HPDE6-E6E7 (cell line): ENCODE results near the gene WFDC8.
"Not testable (repeated sequence)": the region's sequence is repeated elsewhere in the genome, so short reads cannot be mapped to it uniquely, and the experiment has no call there.

ENCODE experiments used
- DNase-seq: peaks from one replicate; pipeline ENCODE4 v3.0.0; 2011; ENCODE audit warnings: missing footprints; ENCODE audit errors: extremely low spot score

Gene WFDC8

GRCh38 chr20:45579184-45579583, at the start of gene WFDC8:
TSS of gene WFDC8 (minus strand) at chr20:45579284. CDS start at chr20:45579247, 37 bp downstream.
- DNase-seq: no peak

DNA sequence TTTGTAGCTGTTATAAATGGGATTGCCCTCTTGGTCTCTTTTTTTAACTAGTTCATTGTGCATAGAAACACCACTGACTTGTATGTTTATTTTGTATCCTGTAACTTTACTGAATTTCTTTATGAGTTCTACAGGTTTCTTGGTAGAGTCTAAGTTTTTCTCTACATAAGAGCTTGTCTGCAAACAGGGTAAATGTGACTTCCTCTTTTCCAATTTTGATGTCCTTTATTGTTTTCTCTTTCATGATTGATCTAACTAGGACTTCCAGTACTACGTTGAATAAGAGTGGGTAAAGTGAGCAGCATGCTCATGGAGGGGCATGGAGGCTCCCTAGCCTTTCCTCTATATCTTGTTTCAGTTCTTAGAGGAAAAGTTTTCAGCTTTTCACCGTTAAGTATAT, 47.5 kb upstream of the WFDC8 start:
- no peak for DNase-seq

GRCh38 chr20:45621593-45621992, 42.5 kb upstream of the WFDC8 start:
- DNase-seq: no peak

DNA sequence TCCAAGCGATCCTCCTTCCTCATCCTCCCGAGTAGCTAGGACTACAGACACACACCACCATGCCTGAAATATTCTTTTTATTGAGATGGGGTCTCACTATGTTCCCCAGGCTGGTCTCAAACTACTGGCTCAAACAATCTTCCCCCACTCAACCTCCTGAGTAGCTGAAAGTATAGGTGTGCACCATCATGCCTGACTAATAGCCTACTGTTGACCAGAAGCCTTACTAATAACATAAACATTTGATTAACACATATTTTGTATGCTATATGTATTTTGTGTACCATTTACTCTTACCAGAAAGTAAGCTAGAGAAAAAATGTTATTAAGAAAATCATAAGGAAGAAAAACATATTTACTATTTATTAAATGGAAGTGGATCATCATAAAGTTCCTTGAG, 38.5 kb upstream of the WFDC8 start:
- no peak for DNase-seq

- DNase-seq: no peak
These were observed 33.2 kb upstream of the WFDC8 start for GRCh38 chr20:45612314-45612713.

- DNase-seq: peak; percentile 82
These were observed 32.0 kb upstream of the WFDC8 start for GRCh38 chr20:45611054-45611453.

DNA sequence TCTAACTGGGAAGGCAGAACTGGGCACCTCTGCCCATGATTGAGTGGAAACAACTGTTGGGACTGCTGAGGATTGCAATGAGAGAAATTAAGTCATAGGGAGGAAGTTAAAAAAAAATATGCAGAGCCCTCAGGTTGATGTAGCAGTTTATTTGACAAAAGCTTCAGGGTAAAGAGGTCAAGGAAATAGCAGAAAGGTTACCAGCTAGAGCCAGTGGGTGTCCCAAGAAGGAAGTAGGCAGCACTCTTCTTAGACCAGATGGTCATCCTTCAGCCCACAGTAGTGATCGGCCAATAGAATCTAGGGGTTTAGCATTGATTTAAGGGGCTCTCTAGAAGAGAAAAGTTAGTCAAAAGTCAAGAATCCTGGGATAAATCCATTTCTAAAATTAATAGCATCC, 28.7 kb upstream of the WFDC8 start:
- DNase-seq: no peak

DNA sequence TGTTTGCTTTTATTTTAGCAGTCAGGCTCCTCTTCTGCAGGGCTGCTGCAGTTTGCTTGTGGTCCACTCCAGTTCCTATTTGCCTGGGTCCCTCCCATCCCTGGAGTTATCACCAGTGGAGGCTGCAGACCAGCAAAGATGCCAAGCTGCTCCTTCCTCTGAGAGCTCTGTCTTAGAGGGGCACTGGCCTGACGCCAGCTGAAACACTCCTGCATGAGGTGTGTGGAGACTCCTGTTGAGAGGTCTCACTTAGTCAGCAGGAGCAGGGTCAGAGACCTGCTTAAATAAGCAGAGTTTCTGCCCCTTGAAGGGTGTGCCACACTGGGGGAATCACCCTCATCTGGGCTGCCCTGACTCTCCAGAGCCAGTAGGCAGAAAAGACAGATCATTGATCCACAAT, 16.2 kb upstream of the WFDC8 start:
- DNase-seq: no peak

DNA sequence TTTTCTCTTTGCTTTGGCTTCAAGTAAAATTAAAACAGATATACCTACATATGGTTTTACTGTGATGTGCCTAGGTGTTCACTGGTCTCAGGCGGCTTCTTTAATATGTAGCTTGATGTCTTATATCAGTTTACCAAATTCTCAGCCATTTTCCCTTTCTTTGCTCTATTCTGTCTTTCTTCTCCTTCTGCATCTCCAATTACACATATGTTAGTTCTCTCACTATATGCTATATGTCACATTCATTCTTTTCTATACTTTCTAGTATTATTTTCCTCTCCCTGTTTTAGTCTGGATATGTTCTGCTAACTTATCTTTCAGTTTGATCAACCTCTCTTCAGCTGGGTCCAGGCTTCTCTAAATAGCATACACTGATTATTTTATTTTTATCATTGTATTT, 14.4 kb upstream of the WFDC8 start:
- DNase-seq: no peak

DNA sequence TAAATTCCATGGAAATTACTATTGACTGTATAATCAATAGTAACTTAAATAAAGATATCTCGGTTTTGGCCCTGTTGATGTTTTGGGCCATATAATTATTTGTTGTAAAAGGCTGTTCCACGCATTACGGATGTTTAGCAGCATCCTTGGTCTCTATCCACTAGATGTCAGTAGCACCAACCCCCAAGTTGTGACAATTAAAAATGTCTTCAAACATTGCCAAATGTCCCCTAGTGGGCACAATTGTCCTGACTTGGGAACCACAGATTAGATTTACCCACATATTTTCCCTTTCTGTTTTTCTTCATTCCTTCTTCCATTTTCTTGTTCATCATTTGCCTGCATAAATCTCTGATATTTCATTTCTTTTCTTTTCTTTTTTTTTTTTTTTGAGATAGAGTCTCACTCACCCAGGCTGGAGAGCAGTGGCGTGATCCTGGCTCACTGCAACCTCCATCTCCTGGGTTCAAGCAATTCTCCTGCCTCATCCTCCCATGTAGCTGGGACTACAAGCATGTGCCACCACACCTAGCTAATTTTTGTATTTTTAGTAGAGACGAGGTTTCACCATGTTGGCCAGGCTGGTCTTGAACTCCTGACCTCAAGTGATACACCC, 13.6 kb upstream of the WFDC8 start:
- DNase-seq: no peak

DNA sequence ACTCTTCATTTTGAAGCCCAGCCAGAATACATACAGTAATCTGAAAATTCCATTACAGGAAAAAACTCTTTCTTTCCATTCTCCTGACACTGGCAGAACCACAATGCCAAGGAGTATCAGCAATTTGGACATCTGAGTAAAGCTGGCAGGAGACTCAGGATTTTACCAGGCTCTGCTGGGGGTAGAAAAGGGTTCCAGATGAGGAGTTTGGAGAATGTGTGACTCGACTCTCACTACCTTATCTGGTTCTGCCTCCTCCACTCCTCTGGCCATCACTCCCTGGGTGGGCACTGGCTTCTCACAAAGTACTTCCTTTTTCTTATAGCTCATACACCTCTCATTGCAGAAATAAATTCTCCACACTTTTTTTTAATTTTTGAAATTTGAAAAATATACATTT, 10.6 kb upstream of the WFDC8 start:
- DNase-seq: no peak

DNA sequence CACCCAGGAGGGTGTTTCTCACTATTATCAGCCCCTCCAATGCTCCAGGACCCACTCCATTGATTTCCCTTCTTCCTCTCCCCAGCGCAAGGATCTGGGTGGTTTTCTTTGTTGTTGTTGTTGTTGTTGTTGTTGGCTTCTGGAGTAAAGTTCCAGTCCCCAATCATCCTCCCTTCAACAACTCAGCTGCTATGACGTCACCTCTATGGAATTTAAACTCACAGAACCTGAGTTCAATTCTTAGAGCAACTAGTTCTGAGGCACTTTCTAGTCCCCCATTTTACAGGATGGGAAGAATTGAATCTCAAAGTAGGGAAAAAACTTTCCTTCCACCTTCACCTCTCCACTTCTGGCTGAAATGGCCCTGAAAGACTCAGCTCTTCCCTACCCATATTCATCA, 9.7 kb upstream of the WFDC8 start:
- DNase-seq: no peak

DNA sequence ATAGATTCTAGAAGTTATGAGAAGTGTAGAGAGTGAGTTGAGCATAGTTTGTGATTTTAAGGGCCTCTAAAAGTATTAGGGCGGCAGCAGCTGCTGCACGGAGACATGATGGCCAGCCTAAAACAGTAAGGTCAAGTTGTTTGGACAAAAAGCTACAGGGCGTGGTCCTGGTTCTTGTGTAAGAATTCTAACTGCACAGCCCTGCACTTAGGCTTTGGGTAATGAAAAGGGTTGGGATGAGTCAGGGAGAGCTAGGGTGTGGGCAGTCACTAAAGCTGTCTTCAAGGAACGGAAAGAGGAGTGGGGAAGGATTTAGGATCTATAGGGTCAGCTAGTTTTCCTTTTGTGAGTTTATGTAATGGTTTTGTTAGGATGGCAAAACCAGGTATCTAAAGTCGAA, 6.9 kb upstream of the WFDC8 start:
- not testable (repeated sequence) for DNase-seq

GRCh38 chr20:45584294-45584693, 5.2 kb upstream of the WFDC8 start:
- not testable (repeated sequence) for DNase-seq

- DNase-seq: no peak
These were observed 4.4 kb upstream of the WFDC8 start for GRCh38 chr20:45583502-45583901.

DNA sequence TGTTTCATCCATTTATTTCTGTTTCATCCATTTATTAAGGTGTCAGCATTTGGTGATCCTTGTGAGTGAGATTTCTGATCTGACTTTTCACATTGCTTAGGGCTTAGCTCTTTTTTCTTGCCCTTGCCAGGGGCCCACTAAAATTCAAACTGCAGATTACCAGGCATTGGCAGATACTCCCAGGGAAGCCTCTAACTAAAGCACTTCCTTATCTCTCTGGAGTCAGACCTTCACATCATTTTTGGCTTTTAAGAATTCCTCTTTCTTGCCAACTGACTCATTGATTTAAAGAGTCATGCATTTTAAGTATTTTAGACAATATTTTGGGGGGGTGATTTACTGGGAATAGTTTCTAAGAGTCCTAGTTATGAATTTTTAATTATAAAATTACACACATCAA, 2.6 kb upstream of the WFDC8 start:
- DNase-seq: no peak

DNA sequence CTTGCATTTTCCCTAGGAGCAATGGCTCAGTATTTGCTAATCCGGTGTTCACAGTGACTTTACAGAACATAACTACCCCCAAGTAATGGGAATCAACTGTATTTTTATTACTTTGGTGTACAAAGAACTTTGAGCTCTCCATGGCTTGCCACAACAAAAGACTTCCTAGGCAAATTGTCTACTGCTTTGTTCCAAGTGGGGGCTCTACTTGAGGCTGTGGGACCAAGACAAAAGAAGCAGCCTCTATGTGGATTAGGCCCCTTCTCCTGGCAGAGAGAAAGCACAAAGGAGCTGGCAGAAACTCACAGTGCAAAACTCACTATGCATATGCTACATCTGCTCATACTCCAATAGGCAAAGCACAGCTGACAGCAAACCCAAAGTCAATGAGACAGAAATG, 853 bp downstream of the WFDC8 start:
- DNase-seq: no peak

- DNase-seq: no peak
These were observed 2.1 kb downstream of the WFDC8 start for GRCh38 chr20:45576995-45577394.

DNA sequence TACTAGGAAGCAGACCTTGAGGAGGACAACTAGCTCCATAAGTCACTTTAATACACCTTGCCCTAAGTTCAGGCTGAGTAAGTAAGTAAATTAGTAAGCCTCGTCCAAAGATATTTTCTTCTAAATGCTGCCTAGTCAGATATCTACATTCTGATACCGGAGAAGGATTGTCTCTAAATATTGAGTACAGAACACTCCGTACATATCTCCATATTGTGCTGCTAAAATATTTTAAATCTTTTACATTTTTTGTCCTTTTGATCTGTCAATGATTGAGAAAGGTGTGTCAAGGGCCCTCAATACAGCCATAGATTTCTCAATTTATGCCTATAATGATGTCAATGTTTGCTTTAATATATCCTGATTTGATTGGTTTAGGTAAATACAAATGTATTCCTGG, 3.2 kb downstream of the WFDC8 start:
- no peak for DNase-seq

GRCh38 chr20:45569650-45570049, 9.4 kb downstream of the WFDC8 start:
- DNase-seq: not testable (repeated sequence)

- no peak for DNase-seq
These were observed 14.3 kb downstream of the WFDC8 start for GRCh38 chr20:45564760-45565276.

DNA sequence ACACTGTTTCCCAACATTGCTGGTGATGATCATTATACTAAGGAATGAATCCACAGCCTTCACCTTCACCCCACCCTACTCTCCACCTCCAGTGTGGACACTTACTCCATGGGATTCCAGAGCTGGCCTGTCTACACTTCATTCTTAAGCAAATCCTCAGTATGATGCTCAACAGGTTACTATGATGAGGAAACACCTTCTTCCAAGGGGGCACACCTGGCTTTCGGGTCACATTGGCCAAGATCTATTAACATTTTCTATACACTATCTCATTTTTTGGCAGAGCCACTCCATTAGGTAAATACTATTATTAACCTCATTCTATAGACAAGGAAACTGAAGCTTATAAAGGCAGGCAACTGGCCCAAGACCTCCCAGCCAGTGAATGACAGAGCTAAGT, 23.9 kb downstream of the WFDC8 start:
- DNase-seq: no peak

DNA sequence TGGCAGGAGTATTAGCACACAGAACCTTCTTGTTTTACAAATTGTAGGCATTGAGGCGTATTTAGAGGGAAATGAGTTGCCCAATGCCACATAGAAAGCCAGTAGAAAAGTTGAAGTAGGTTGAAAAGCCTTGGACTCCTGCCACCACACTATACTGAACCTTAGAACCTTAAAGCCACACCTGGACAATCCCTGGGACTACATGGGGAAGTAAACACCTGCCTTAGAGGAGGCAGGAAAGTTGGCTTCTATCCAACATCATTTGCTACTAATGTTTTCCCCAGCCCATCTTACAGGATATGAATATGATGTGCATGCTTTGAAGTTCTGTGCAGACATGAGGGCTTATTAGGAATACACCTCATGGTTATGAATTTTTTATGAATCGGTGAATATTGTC, 26.6 kb downstream of the WFDC8 start:
- DNase-seq: no peak

- no peak for DNase-seq
These were observed 28.3 kb downstream of the WFDC8 start for GRCh38 chr20:45550765-45551164.
